ENCODE measurements around the gene GNAI1.

GRCh38 chr7:80231707-80232106 is 97.1 kb downstream of the GNAI1 start:
- TF ChIP-seq CTCF (conservative IDR thresholded peaks at IDR 0.05; ENCODE audit: low read depth, low read length) (no peak), EZH2 (IDR thresholded peaks at IDR 0.05; ENCODE audit: borderline replicate concordance, low read depth, low read length, poor library complexity, severe bottlenecking) (no peak)

Data from A673 (cell line).